GM20431 (cell line): ENCODE results near the gene SPRING1.
"Not testable (repeated sequence)": the region's sequence is repeated elsewhere in the genome, so short reads cannot be mapped to it uniquely, and the experiment has no call there.

Source experiments
- in situ Hi-C: fragments of 300-500 bp; cut with MseI, MboI; formaldehyde crosslinking; loops from one replicate; pipeline ENCODE4 v1.15.0; 2020; ENCODE audit warnings: low sequenced_read_pairs; ENCODE audit not compliant: unreplicated experiment

Gene SPRING1

GRCh38 chr12:116744766-116745165 is 6.9 kb upstream of the SPRING1 start:
- in situ Hi-C loops, result no loop called here

GRCh38 chr12:116742787-116743186 is 4.9 kb upstream of the SPRING1 start:
- in situ Hi-C loops, result not testable (repeated sequence)

GRCh38 chr12:116739381-116739887 is 1.6 kb upstream of the SPRING1 start:
- in situ Hi-C loops, result no loop called here

GRCh38 chr12:116736962-116737773 is 701 bp downstream of the SPRING1 start:
- in situ Hi-C loops, result no loop called here

GRCh38 chr12:116735951-116736599 is 1.8 kb downstream of the SPRING1 start:
- in situ Hi-C loops, result no loop called here

GRCh38 chr12:116735084-116735483 is 2.8 kb downstream of the SPRING1 start:
- in situ Hi-C loops, result no loop called here

- in situ Hi-C loops, result no loop called here
These were observed 3.6 kb downstream of the SPRING1 start for GRCh38 chr12:116734156-116734768.

GRCh38 chr12:116731801-116732200 is 6.1 kb downstream of the SPRING1 start:
- in situ Hi-C loops, result no loop called here

GRCh38 chr12:116727891-116728290 is 10.0 kb downstream of the SPRING1 start:
- in situ Hi-C loops, result no loop called here

GRCh38 chr12:116727261-116727660 is 10.6 kb downstream of the SPRING1 start:
- in situ Hi-C loops, result no loop called here

- in situ Hi-C loops, result no loop called here
These were observed 11.2 kb downstream of the SPRING1 start for GRCh38 chr12:116726694-116727093.

- in situ Hi-C loops, result loop anchor here (25.0 kb wide), 1 partner anchor 390 kb away; no protein-coding TSS in a partner anchor
These were observed 15.6 kb downstream of the SPRING1 start for GRCh38 chr12:116722245-116722644.

GRCh38 chr12:116719731-116720528 is 17.9 kb downstream of the SPRING1 start:
- in situ Hi-C loops, result loop anchor here (25.0 kb wide), 1 partner anchor 392 kb away; no protein-coding TSS in a partner anchor

- in situ Hi-C loops, result loop anchor here (25.0 kb wide), 1 partner anchor 393 kb away; no protein-coding TSS in a partner anchor
These were observed 19.0 kb downstream of the SPRING1 start for GRCh38 chr12:116718655-116719454.

GRCh38 chr12:116717466-116718437 is 20.1 kb downstream of the SPRING1 start:
- in situ Hi-C loops, result loop anchor here (25.0 kb wide), 1 partner anchor 395 kb away; no protein-coding TSS in a partner anchor

GRCh38 chr12:116714175-116714574 is 23.7 kb downstream of the SPRING1 start:
- in situ Hi-C loops, result loop anchor here (25.0 kb wide), 1 partner anchor 398 kb away; no protein-coding TSS in a partner anchor

GRCh38 chr12:116713527-116713926 is 24.3 kb downstream of the SPRING1 start:
- in situ Hi-C loops, result loop anchor here (25.0 kb wide), 1 partner anchor 399 kb away; no protein-coding TSS in a partner anchor
